ENCODE results near the gene FLOT1. TPM values are rescaled to one million over a fixed set of nuclear protein-coding genes. Genes with fewer than 3 reads are reported as not detected.

FLOT1 gene
- total RNA-seq, 1 experiment from 2014 or later = 441 TPM

DNA sequence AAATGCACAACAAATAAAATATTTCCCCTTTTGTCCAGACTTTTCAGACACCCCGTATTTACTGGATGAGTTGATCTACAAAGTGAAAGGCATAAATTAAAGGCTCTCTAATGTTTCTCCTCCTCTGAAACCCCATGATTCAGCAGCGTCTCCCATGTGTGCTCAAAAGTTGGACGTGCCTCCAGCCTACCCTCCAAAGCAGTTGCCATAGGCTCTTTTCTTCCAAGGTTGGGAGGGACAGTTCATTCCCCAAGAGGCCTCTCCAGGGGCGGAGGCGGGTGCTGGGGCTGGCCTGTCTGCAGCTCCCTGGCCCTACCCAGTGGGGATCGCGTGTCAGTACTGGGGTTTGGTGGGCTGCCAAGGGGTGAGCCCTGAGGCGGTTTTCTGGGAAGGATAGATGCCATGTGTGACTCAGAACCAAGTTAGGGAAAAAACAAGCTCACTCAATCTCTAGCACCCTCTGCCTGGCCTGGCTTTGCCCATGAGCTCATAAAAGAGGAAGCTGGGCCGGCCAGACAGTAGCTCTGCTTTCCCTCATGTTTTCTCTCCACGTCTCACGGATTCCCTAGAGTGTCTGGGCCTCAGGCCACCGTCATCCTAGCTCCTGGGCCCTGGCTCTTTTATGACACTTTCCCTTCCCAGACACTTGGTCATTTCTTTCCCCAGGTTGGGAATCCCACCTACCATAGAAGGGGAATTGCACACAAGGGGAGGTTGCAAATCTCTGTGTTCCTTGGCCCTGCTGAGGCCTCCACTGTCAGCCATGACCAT lies 9.9 kb upstream of the FLOT1 start:
- in situ Hi-C loops (cut with HindIII; ENCODE audit: low pct_unique_long_range_greater_than_20kb, low sequenced_read_pairs) = no loop called here
- DNase-seq (ENCODE audit: low read depth) = peak; percentile 100

DNA sequence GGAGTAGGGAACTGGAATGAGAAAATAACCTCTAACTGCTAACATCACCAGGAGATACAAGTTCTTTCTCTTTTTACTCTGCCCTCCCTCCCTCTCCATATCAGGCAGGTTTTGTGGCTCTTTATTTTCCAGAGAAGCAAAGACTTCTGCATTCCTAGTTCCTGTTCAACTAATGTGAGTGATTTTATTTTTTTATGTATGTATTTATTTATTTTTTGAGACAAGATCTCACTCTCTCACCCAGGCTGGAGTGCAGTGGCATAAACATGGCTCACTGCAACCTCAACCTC lies 7.8 kb upstream of the FLOT1 start:
- no peak for DNase-seq (ENCODE audit: low read depth)
- in situ Hi-C loops (cut with HindIII; ENCODE audit: low pct_unique_long_range_greater_than_20kb, low sequenced_read_pairs) = no loop called here

- DNase-seq (ENCODE audit: low read depth) = peak; percentile 80
- in situ Hi-C loops (cut with HindIII; ENCODE audit: low pct_unique_long_range_greater_than_20kb, low sequenced_read_pairs) = no loop called here
These were observed 7.3 kb upstream of the FLOT1 start for GRCh38 chr6:30749554-30750378.

DNA sequence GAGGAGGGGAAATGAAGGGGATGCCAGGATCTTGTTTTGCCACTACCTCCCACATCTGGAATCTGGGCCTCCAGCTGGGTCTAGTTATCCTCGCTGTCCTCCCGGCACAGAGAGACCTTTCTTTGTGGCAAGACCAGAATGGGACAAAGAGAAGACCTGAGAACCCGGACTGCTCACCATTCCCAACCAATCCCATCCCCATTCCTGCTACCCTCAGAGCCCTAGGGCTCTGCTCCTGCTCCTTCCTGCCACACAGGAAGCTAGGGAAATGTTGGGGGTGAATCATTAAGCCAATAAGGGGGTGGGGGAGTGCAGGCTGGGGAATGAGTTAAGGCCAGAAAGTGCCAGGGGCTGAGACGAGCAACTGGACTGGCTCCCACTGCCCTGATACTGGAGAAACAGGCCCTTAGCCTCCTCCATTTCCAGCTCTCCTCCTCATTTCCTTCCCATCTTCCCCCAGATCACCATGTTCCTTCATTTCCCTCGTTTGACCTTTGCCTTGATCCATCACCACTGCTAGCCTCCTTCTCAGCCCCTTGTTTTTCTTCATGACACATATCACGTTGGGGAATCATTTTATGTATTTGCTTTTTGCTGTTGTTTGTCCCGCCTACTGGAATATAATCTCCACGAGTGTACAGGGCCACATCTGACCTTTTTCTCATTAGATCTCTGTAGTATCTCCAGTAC lies 6.5 kb upstream of the FLOT1 start:
- DNase-seq (ENCODE audit: low read depth) = no peak
- in situ Hi-C loops (cut with HindIII; ENCODE audit: low pct_unique_long_range_greater_than_20kb, low sequenced_read_pairs) = no loop called here

DNA sequence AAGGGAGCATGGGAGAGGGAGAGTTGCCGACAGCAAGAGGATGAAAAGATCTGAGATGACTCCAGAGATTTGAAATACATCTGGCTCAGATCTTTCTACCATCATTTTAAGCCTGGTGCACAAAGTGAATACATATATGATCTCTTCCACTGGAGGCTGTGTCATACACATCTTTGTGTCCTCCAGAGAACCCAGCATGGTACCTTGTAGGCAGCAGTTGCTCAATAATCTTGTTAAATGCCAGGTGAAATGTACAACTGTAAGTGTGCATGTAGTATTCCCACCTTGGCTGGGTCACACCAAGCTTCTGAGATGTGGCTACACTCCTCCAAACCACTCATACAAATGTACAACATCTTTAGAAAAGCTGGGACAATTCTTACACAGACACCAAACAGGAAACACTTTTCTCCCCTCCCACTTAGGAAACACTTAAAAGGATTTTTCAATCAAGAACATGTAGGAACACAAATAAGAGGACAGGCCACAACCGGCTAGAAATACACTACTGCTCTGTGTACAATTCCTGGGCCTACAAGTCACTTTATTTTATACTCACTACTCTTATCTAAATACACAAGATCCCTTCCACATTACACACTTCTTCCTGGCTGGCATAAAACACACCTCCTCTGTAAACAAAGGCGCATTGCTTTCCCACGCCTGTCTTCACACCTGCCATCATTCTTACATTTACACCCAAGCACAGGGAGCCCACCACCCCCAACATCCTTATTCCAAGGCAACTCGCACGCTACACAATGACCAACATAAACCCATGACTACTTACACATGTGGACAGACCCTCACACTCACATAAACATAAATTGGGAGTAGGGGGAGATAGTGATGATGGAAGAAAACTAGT lies 5.6 kb upstream of the FLOT1 start:
- no peak for DNase-seq (ENCODE audit: low read depth)
- in situ Hi-C loops (cut with HindIII; ENCODE audit: low pct_unique_long_range_greater_than_20kb, low sequenced_read_pairs) = no loop called here

DNA sequence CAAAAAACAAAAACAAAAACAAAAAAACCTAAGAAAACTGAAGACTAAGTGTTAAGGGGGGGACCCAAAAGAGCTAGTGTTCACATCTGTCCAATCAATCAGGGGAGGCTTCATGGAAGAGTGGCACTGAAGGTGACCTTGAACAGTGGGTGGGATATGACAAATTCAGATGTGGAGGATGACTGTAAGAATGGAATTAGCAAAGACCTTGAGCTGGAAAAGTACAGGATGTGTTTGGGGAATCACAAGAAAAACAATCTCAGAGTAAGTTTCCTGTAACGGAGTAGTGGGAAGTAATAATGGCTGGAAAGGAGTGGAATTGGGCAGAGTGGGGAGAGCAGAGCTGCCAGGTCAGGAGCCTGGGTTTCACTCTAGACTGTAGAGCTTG lies 4.8 kb upstream of the FLOT1 start:
- in situ Hi-C loops (cut with HindIII; ENCODE audit: low pct_unique_long_range_greater_than_20kb, low sequenced_read_pairs) = no loop called here
- no peak for DNase-seq (ENCODE audit: low read depth)

DNA sequence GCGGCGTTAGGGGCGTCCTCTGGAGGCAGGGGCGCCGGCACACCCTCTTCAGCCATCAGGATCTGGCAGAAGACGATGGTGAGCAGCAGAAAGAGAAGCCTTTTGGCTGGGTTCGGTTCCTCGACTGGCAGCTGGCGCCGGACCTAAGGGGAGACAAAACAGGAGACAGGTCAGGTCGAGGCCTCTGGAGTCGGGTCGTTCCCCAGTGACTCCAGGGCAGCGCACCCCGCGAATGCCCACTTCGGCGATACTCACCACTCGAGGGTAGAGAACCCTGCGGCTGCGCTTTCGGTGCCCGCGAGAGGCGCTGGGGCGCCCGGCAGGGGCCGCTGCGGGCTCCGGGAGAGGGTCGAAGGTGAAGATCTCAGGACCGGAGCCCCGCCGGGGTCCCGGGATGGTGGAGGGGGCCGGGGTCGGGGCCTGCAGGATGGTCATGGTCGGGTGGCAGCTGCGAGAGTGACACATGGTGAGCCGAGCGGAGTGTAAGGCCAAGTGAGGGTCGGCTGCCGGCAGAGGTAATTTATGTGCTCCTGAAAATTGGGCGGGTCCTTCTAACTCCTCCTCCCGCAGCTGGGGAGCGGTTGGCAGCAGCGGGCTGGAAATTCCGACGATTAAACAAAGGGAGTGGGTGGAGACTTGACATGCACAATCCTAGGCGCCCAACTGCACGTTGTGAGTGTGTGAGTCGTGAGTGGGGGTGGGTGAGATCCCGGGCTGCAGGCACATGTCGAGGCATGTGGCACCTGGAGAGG lies 1.7 kb upstream of the FLOT1 start, which contains the start of gene IER3:
TSS of gene IER3 (minus strand) at position 494 of the 752 bp plus-strand sequence. CDS start at position 465, 29 bp downstream.
- in situ Hi-C loops (cut with HindIII; ENCODE audit: low pct_unique_long_range_greater_than_20kb, low sequenced_read_pairs) = no loop called here
- peak; percentile 96 for DNase-seq (ENCODE audit: low read depth)

GRCh38 chr6:30743099-30744053 lies 889 bp upstream of the FLOT1 start:
- no peak for DNase-seq (ENCODE audit: low read depth)
- in situ Hi-C loops (cut with HindIII; ENCODE audit: low pct_unique_long_range_greater_than_20kb, low sequenced_read_pairs) = no loop called here

GRCh38 chr6:30741789-30742315 lies 635 bp downstream of the FLOT1 start:
- in situ Hi-C loops (cut with HindIII; ENCODE audit: low pct_unique_long_range_greater_than_20kb, low sequenced_read_pairs) = no loop called here
- DNase-seq (ENCODE audit: low read depth) = no peak

- in situ Hi-C loops (cut with HindIII; ENCODE audit: low pct_unique_long_range_greater_than_20kb, low sequenced_read_pairs) = no loop called here
- no peak for DNase-seq (ENCODE audit: low read depth)
These were observed 1.3 kb downstream of the FLOT1 start for GRCh38 chr6:30741063-30741779.

DNA sequence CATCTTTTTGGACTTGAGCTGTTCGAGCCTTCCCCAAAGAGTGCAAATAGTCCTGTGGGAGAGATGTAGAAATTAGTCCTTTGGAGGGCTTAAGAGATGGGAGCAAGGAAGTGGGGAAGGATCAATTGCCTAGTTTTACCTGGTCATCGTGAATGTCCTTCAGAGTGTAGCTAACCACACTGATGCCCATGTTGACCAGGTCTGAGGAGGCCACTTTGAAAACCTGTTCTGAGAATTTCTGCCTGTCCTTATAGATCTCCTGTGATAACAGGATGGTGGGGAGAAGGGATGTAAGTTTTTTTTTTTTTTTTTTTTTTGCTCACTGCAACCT lies 2.0 kb downstream of the FLOT1 start:
- in situ Hi-C loops (cut with HindIII; ENCODE audit: low pct_unique_long_range_greater_than_20kb, low sequenced_read_pairs) = no loop called here

DNA sequence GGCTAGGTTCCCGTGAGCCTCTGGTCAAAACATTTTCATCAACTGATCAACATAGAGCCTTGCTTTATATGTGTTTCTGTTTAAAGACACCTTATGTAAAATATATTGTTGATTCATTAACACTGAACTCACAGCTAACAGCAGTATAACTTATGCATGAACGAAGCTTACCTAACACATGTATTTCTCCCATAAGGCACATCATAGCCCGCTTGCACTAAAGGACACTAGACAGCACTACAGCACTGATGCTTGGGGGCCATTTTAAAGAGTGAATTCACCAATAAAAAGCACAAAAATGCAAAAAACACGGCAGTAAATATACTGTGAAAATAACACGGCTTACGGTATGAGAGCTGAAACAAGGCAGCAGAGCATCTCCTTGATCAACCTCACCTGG lies 4.0 kb downstream of the FLOT1 start:
- in situ Hi-C loops (cut with HindIII; ENCODE audit: low pct_unique_long_range_greater_than_20kb, low sequenced_read_pairs) = no loop called here
- DNase-seq (ENCODE audit: low read depth) = no peak

More for the DNA sequence above, 2.0 kb downstream of the FLOT1 start:
- no peak for DNase-seq (ENCODE audit: low read depth)

DNA sequence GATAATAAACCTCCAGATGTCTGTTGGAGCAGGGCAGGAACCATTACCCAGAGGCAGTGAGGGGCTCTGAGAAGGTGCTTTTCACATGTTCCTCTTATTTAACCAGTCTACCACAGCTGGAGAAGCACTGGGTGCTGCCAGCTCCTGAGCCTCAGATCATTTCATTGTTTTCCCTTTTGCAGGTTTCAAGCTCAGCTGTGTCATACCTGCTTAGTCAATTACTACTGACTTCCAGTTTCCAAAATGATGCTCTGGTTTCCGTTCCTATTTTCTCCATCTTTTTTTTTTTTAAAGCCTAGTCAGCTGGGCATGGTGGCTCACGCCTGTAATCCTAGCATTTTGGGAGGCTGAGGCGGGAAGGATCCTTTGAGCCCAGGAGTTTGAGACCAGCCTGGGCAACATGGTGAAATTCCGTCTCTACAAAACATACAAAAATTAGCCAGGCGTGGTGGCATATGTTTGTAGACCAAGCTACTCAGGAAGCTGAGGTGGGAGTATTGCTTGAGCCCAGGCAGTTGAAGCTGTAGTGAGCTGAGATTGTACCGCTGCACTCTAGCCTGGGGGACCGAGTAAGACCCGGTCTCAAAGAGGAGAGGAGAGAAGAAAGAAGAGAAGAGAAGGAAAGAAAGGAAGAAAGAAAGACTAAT lies 6.7 kb downstream of the FLOT1 start:
- DNase-seq (ENCODE audit: low read depth) = no peak
- in situ Hi-C loops (cut with HindIII; ENCODE audit: low pct_unique_long_range_greater_than_20kb, low sequenced_read_pairs) = no loop called here

- no peak for DNase-seq (ENCODE audit: low read depth)
- in situ Hi-C loops (cut with HindIII; ENCODE audit: low pct_unique_long_range_greater_than_20kb, low sequenced_read_pairs) = no loop called here
These were observed 10.1 kb downstream of the FLOT1 start for GRCh38 chr6:30732237-30732943.

All from Caki2 (cell line).